Uterus (tissue), 2 donors: ENCODE results near the gene SLAMF7.

Experiments used
- POLR2A ChIP-seq, 2 donors: fragments of 450-650 bp; IDR thresholded peaks; one replicate each; pipeline ENCODE4 v1.6.1; 2016; ENCODE audit warnings: antibody characterized with exemption in 2 of 2, mild to moderate bottlenecking in 1 of 2, moderate library complexity in 1 of 2
- TF ChIP-seq, protein P1 (sequence below), 4 experiments: fragments of 200-600 bp in 2 of 4; fragments of 450-650 bp in 2 of 4; sonication (generic) in 2 of 4; IDR thresholded peaks; one replicate each; pipeline ENCODE4 v1.5.1; 2016 to 2019; ENCODE audit warnings: antibody characterized with exemption in 4 of 4, mild to moderate bottlenecking in 2 of 4, moderate library complexity in 1 of 4

DNA sequence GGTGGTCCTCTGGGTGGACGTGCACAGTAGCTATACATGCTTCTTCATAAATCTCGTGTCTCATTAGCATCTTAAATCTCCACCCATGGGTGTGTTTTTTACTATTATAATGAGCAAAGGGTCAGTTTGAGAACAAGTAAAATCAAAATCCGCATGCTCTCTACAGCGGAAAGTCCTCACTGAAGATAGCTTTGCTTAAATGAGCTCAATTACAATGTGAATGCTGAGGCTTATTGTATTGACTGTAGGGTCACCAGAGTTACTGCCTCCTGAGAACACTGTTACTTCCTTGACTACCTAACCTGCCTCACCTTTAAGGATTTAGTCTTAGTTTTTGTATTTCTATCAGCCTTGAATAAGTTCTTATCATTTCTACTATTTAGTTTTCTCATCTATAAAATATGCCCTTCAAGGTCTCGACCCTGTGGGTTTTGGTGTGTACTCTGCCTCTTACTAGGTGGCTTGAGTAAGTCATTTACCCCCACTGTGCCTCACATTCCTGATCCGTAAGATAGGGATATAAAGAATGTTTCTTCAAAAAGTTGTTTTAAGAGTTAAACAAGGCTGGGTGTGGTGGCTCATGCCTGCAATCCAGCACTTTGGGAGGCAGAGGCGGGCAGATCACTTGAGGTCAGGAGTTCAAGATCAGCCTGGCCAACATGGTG lies 7.9 kb downstream of the SLAMF7 start:
- no peak for TF ChIP-seq POLR2A (IDR thresholded peaks at IDR 0.05)
- TF ChIP-seq, protein P1, sequence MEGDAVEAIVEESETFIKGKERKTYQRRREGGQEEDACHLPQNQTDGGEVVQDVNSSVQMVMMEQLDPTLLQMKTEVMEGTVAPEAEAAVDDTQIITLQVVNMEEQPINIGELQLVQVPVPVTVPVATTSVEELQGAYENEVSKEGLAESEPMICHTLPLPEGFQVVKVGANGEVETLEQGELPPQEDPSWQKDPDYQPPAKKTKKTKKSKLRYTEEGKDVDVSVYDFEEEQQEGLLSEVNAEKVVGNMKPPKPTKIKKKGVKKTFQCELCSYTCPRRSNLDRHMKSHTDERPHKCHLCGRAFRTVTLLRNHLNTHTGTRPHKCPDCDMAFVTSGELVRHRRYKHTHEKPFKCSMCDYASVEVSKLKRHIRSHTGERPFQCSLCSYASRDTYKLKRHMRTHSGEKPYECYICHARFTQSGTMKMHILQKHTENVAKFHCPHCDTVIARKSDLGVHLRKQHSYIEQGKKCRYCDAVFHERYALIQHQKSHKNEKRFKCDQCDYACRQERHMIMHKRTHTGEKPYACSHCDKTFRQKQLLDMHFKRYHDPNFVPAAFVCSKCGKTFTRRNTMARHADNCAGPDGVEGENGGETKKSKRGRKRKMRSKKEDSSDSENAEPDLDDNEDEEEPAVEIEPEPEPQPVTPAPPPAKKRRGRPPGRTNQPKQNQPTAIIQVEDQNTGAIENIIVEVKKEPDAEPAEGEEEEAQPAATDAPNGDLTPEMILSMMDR (IDR thresholded peaks at IDR 0.05), result no peak
